Hematopoietic multipotent progenitor cell (in vitro differentiated cells): Measurements from ENCODE around the gene KLK5. TPM values are rescaled to one million over a fixed set of nuclear protein-coding genes. Genes with fewer than 3 reads are reported as not detected.
"Not testable (repeated sequence)": the region's sequence is repeated elsewhere in the genome, so short reads cannot be mapped to it uniquely, and the experiment has no call there.

Experiments used
- DNase-seq, 3 donors: peaks; one replicate each; pipeline ENCODE4 v3.0.0-alpha.2; 2011 to 2015; ENCODE audit warnings: low read depth in 2 of 3, low spot score in 2 of 3
- total RNA-seq: library from RNA; depleted of rRNA; stranded (reverse); fragments of >200 nt; gene quantifications from one replicate; pipeline ENCODE4 v1.2.3, GENCODE V29; 2012

The KLK5 gene
- total RNA-seq, result not detected

- DNase-seq, result no peak
Observed at GRCh38 chr19:50952910-50953309, at the start of gene KLK5. TSS of gene KLK5 (minus strand) at chr19:50953038. CDS start at chr19:50952657, 381 bp downstream.

- no peak for DNase-seq
Observed at GRCh38 chr19:51002089-51002532, 49.3 kb upstream of the KLK5 start.

- no peak for DNase-seq
Observed at GRCh38 chr19:51001515-51001914, 48.7 kb upstream of the KLK5 start, which contains the start of gene KLK8. TSS of gene KLK8 (minus strand) at chr19:51001604. CDS start at chr19:51001167, 437 bp downstream.

GRCh38 chr19:51000981-51001380 lies 48.1 kb upstream of the KLK5 start:
- no peak for DNase-seq

GRCh38 chr19:51000426-51000825 lies 47.6 kb upstream of the KLK5 start:
- no peak for DNase-seq

GRCh38 chr19:50998686-50999085 lies 45.8 kb upstream of the KLK5 start:
- DNase-seq, result no peak

GRCh38 chr19:50998061-50998460 lies 45.2 kb upstream of the KLK5 start:
- no peak for DNase-seq

- no peak for DNase-seq
Observed at GRCh38 chr19:50994129-50994528, 41.3 kb upstream of the KLK5 start.

GRCh38 chr19:50992666-50993035 lies 39.8 kb upstream of the KLK5 start:
- DNase-seq, result no peak

- not testable (repeated sequence) for DNase-seq
Observed at GRCh38 chr19:50984416-50984815, 31.6 kb upstream of the KLK5 start.

- DNase-seq, result no peak
Observed at GRCh38 chr19:50983625-50984292, 30.9 kb upstream of the KLK5 start, which contains the start of gene KLK7. TSS of gene KLK7 (minus strand) at chr19:50983917. CDS start at chr19:50982399, 1,518 bp downstream.

- no peak for DNase-seq
Observed at GRCh38 chr19:50982186-50982585, 29.3 kb upstream of the KLK5 start.

GRCh38 chr19:50981587-50982146 lies 28.8 kb upstream of the KLK5 start:
- DNase-seq, result no peak

- DNase-seq, result no peak
Observed at GRCh38 chr19:50980208-50980607, 27.4 kb upstream of the KLK5 start.

GRCh38 chr19:50979758-50980157 lies 26.9 kb upstream of the KLK5 start:
- no peak for DNase-seq

GRCh38 chr19:50978772-50979390 lies 26.0 kb upstream of the KLK5 start:
- no peak for DNase-seq

GRCh38 chr19:50977626-50978025 lies 24.8 kb upstream of the KLK5 start:
- no peak for DNase-seq

GRCh38 chr19:50975766-50976165 lies 22.9 kb upstream of the KLK5 start:
- DNase-seq, result no peak

GRCh38 chr19:50974702-50975556 lies 22.1 kb upstream of the KLK5 start:
- DNase-seq, result no peak

- DNase-seq, result no peak
Observed at GRCh38 chr19:50972795-50973376, 20.0 kb upstream of the KLK5 start.

- DNase-seq, result not testable (repeated sequence)
Observed at GRCh38 chr19:50969810-50970209, 17.0 kb upstream of the KLK5 start.
